ENCODE results near the gene CNTROB.

The CNTROB gene

DNA sequence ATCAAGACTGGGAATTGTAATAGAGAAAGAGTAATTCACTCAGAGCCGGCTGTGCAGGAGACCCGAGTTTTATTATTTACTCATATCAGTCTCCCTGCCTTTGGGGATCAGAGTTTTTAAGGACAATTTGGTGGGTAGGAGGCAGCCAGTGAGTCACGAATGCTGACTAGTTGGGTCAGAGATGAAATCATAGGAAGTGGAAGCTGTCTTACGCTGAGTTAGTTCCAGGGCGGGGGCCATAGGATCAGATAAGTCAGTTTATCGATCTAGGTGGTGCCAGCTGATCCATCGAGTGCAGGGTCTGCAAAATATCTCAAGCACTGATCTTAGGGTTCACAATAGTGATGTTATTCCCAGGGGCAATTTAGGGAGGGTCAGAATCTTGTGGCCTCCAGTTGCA, 50.2 kb downstream of the CNTROB start:
- no peak overlapping the region for H3K4me3 ChIP-seq (ENCODE audit: low read depth, low read length)

DNA sequence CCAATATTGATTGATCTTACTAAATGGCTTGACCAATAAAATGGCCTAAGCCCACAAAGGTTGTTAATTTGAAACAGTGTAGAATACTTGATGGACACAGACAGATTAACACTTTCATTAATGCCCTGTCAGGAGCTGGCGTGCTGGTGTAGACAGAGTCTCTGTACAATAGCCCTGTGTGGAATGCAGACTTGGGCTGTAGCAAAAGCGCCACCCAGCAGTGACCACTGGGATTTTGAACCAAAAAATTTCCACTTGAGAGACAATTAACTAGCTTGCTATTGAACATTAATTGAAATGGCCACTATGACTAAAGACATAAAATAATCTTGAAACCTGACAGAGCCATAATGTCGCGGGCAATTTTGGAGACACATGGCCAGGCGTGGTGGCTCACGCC, 50.7 kb downstream of the CNTROB start:
- H3K4me3 ChIP-seq (ENCODE audit: low read depth, low read length), result no peak overlapping the region

DNA sequence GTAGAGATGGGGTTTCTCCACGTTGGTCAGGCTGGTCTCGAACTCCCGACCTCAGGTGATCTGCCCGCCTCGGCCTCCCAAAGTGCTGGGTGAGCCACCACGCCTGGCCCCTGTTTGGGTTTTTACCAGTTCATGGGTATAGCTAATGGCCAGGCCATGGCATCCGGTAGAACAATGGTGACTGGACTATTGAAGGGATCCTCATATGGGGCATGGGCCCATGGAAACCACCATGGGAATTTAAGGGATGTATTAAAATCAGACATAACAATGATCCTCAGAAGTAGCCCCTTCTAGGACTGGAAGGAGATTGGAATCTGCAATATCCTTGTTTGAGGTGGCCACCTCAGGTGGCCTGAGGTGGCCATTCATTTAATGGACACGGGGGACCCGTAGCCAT, 52.9 kb downstream of the CNTROB start:
- H3K4me3 ChIP-seq (ENCODE audit: low read depth, low read length), result no peak overlapping the region

DNA sequence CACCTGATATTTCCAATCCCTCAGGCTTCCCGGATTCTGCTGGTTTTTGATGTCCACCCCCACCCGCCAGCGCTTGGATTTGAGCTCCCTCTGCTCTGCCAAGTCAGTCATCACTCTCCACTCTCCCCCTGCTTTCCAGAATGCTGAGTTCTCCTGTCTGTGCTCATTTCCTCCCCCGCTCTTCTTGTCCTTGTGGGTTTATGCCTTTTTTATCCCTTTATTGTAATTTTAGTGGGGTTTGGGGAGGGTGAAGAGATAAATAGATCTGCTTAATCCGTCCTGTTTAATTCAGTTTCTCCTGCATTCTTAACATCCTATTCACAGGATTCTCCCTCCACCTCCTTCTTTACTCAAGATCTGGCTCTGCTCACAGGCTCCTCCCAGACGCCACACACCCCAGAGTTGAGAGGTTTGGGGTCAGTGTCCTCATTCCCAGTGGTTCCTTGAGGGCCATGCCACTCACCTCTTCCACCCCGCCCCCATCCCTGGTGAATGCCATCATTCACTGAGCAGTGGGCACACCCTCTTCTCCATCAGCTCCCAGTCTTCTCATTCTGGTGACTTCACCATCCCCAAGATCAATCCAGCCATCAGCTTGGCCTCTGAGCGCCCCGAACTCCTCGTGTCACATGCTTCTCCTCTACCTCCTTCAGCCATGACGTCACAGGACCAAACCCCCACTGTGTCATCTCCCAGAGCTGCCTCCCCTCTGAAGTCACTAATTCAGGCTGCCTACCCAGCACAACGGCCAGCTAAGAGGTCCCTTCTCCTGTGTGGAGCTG, 55.3 kb downstream of the CNTROB start:
- no peak overlapping the region for H3K4me3 ChIP-seq (ENCODE audit: low read depth, low read length)

DNA sequence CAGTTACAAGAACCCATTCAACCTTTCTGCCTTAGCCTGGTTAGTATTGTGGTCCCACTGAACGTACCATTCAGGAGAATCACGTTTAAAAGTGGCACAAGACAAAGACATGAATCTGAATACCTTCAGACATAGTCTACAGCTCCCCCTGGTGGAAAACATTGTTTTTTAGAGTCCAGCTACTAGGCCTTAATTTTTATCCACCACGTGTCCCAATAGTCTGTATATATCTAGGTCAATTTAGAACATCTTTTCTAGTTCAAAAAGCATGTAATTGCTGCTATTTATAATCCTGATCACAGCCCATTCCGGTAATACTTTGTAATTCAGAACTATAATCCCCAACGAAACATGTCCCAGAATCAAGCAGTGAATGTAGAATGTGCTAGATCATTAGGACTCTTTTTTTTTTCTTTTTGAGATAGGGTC, 56.8 kb downstream of the CNTROB start:
- no peak overlapping the region for H3K4me3 ChIP-seq (ENCODE audit: low read depth, low read length)

DNA sequence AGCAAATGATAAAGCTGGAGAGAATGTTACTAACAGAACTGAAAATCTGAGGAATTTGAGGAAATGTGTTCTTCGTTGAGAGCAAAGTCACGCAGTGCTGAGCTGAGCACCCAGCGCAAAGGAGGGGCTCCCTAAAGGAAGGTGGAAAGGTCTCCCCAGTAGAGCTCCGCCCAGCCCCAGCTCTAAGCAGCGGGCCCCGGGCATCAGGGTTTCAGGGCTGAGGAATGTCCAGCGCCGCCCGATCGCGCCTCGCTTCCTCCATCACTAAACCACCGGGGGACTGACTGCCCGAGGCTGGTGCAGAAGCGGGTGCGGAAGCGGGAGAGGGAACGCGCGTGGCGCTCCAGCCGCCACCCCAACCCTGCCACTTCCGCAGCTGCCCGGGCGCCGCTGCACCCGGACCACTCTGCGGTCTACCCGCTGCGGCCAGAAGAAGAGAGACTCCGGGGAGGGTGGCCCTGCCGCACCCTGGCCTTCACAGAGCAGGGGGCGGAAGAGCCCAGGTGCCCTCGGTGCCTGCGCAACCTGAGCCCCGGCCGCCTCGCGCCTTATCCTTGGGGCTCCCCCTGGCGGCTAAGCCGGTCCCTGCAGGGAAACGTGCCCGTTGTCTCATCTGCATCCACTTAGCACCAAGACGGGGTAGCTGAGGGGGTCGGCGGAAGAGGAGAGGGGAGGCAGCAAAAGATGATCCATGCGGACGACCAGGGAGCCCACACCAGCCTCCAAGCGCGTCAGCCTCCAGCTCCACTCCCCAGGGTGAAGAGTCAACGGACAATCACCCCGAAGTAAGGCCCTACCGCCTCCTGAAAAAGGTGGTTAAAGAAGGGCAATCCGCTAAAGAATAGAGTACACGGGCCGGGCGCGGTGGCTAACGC, 58.0 kb downstream of the CNTROB start:
- peak overlapping the region; percentile 58 for H3K4me3 ChIP-seq (ENCODE audit: low read depth, low read length)

DNA sequence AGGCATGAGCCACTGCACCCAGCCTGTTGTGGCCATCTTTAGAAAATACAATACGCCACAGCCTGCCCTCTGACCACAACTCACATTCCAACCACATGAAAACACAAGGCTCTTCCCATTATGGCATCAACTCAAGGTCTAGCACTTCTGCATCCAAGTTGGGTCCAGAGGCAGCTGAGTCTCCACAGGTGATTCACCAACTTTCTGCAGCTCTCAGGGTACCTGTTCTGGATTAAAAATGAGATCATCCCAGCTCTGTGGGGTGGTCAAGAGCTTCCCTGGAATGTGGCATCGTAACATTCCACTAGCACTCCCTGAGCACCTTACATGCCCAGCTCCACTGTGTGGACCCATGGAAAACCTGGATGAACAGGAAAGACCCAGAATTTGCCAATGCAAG, 60.5 kb downstream of the CNTROB start:
- H3K4me3 ChIP-seq (ENCODE audit: low read depth, low read length), result no peak overlapping the region

DNA sequence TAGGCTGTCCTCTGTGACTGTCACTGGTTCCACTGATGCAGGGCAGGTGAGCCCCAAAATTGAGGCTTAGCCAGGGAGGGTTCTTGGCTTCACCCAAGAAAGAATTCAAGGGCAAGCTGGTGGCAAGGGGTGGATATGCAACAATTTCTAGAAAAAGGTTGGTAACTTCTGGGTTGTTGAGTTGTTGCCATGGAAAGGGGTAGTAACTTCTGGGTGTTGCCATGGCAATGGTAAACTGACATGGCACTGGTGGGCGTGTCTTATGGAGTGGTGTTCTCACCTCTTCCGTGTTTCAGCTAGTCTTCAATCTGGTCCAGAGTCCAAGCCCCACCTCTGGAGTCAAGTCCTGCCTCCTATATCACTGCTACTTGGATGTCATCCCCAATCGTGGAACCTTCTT, 60.9 kb downstream of the CNTROB start:
- H3K4me3 ChIP-seq (ENCODE audit: low read depth, low read length), result no peak overlapping the region

DNA sequence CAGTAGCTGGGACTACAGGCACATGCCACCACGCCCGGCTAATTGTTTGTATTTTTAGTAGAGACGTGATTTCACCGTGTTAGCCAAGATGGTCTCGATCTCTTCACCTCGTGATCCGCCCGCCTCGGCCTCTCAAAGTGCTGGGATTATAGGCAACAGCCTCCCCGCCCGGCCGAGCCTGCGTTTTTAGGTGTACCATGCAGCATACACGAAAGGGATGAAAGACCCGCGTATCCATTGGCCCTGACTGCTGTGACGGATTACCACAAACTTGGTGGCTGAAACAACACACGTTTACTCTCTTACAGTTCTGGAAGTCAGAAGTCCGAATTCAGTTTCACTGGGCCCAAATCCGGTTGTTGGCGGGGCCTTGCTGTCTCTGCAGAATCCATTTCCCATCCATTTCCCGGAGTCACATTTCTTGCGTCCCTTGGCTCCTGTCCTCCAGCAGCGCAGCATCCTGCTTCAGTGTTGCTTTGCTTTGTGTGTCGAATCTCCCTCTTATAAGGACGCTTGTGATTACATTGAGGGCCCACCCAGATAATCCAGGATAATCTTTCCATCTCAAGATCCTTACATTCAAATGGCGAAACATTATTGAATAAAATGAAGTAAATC, 62.1 kb downstream of the CNTROB start:
- no peak overlapping the region for H3K4me3 ChIP-seq (ENCODE audit: low read depth, low read length)

DNA sequence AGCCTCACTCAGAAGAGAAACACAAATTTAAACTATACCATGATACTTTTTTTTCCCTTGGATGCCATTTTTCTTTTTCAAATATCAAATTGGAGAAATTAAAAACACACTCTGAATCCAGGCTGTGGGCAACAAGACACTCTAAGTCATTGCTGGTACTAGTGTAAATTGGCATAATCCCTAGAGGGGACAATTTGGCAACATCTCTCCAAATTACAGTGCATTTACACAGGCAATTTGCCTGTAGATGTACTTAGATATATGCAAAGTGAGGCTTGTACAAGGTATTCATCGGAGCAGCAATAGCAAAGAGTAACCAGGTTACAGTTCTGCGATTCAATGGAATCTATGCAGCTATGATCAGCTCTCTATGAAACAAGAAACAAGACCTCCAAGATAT, 63.7 kb downstream of the CNTROB start:
- no peak overlapping the region for H3K4me3 ChIP-seq (ENCODE audit: low read depth, low read length)

DNA sequence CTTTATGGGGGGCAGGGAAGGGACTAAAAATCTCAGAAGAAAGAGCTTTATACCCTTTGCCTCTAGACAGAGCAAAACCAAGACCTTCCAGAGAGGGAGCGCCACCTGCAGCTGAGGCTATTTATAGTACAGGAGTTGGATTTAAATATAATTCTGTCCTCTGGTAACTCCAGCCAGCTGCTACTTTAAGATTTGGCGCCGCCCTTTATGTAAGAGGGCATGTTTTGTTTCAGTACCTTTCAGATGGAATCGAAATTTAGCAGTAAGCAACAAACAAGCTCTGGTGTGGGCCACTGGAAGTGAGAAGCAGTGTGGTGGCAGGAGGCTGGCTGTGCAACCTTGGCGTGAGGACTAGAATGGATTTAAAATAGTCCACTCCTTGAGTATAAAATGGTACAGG, 65.2 kb downstream of the CNTROB start:
- H3K4me3 ChIP-seq (ENCODE audit: low read depth, low read length), result no peak overlapping the region

All from iPS-11a (cell line).